ENCODE results near the gene ICA1. TPM values are rescaled to one million over a fixed set of nuclear protein-coding genes. Genes with fewer than 3 reads are reported as not detected.

ICA1 gene
- total RNA-seq, 1 donor from 2014 or later: 48.8 TPM

DNA sequence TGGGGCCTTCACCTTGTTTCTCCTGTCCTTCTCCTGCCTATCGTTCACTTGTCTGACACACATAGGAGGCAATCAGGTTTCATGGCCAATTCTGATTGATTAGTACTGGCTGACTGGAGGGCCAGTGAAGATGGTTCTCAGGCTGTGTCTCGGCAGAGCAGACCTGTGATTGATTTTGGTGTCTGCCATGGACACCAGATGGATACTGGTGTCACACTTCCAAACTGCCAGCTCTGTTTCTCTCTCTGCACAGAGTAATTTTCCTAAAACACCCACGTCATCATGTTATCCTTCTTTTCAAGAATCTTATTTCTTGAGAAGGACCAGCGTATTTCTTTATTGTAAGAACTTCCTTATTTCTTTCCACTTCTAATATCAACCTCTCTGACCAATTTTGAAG, 117.1 kb downstream of the ICA1 start:
- TF ChIP-seq, protein P1, sequence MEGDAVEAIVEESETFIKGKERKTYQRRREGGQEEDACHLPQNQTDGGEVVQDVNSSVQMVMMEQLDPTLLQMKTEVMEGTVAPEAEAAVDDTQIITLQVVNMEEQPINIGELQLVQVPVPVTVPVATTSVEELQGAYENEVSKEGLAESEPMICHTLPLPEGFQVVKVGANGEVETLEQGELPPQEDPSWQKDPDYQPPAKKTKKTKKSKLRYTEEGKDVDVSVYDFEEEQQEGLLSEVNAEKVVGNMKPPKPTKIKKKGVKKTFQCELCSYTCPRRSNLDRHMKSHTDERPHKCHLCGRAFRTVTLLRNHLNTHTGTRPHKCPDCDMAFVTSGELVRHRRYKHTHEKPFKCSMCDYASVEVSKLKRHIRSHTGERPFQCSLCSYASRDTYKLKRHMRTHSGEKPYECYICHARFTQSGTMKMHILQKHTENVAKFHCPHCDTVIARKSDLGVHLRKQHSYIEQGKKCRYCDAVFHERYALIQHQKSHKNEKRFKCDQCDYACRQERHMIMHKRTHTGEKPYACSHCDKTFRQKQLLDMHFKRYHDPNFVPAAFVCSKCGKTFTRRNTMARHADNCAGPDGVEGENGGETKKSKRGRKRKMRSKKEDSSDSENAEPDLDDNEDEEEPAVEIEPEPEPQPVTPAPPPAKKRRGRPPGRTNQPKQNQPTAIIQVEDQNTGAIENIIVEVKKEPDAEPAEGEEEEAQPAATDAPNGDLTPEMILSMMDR (IDR thresholded peaks at IDR 0.05; ENCODE audit: unreplicated experiment): no peak
- DNase-seq (ENCODE audit: low spot score, unreplicated experiment): no peak
- Mint-ChIP-seq H3K36me3 (ENCODE audit: insufficient read depth) (no peaks in the 10 kb centered on the region), H3K27me3 (no peaks in the 10 kb centered on the region), H3K4me1 (ENCODE audit: low read depth) (peaks cover 5% of the 10 kb centered on the region), H3K27ac (no peak overlapping the region), H3K4me3 (ENCODE audit: low read depth) (no peak overlapping the region), H3K9me3 (ENCODE audit: low read depth) (no peaks in the 10 kb centered on the region)

DNA sequence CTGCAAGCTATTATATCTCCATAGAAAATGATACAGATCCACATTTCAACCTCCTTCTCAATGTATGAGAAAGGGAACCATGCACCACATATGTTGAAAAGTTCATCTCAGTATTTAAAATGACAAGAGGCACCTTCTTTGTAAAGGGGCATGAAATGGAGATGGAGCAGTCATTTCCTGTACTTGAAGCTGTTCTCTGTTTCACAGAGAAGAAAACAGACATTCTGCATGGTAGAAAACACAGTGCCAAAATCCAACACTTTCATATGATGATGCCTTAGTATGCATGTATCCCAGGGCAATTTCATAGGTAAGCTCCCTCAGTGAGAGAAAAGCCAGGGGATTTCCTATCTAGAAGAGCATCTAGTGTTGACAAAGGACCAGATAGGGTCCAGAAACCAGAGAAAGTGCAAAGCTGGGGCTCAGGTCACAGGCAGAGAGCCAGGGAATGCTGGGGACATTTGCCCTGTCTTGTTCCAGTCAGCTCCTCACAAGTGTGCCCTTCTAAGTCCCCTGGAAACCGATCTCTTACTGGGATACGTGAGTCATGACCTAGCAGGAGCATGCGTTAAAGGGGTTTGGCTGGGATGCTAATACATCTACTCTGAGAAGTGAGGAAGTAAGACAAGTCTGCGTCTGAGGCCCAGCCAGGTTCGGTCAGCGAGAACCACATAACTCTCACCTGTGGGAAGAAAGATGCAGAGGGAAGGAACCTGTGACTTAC, 118.7 kb downstream of the ICA1 start:
- no peaks in the 10 kb centered on the region for H3K9me3 Mint-ChIP-seq (ENCODE audit: low read depth)
- H3K27ac Mint-ChIP-seq: no peak overlapping the region
- no peaks in the 10 kb centered on the region for H3K27me3 Mint-ChIP-seq
- DNase-seq (ENCODE audit: low spot score, unreplicated experiment): no peak
- H3K4me3 Mint-ChIP-seq (ENCODE audit: low read depth): no peak overlapping the region
- no peaks in the 10 kb centered on the region for H3K36me3 Mint-ChIP-seq (ENCODE audit: insufficient read depth)
- H3K4me1 Mint-ChIP-seq (ENCODE audit: low read depth): peaks cover 5% of the 10 kb centered on the region
- TF ChIP-seq, protein P1 (IDR thresholded peaks at IDR 0.05; ENCODE audit: unreplicated experiment): no peak

DNA sequence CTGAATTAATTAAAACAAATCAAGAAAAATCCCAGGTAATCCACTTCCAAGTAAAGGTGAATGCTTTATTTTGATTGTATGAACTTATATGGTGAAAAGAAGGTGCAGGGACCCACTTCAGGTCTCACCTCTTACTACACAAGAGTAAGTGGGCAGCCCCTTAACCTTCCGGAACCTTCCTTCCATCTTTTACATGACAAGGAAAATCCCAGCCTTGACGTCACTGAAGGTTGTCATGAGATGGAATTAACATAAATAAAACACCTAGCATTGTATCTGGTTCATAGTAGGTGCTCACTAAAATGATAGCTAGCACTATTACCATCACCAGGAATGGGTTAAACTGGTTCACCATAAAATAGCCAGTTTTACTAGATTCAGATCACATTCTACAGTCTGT, 119.5 kb downstream of the ICA1 start:
- Mint-ChIP-seq H3K36me3 (ENCODE audit: insufficient read depth) (no peaks in the 10 kb centered on the region), H3K9me3 (ENCODE audit: low read depth) (no peaks in the 10 kb centered on the region), H3K4me3 (ENCODE audit: low read depth) (no peak overlapping the region), H3K27ac (no peak overlapping the region), H3K4me1 (ENCODE audit: low read depth) (peaks cover 5% of the 10 kb centered on the region), H3K27me3 (no peaks in the 10 kb centered on the region)
- TF ChIP-seq, protein P1 (IDR thresholded peaks at IDR 0.05; ENCODE audit: unreplicated experiment): no peak
- no peak for DNase-seq (ENCODE audit: low spot score, unreplicated experiment)

DNA sequence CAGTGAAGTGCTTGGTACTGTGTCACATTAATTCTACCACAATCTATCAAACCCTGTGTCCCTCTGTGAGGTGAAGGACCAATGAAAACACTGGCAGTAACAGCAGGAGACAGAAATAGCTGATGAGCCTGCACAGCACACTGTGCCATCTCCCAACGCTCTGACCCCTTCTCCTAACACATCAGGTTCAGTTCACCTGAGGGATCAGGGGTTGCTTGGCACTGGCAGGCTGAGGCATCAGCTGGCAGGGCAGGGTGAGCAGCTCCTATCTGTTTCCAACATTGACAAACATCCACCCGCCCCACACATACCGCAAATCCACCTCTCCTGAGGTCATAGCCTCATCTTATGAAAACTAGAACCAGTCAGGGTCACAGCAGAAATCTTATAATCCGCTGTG, 120.9 kb downstream of the ICA1 start:
- H3K9me3 Mint-ChIP-seq (ENCODE audit: low read depth): no peaks in the 10 kb centered on the region
- TF ChIP-seq, protein P1 (IDR thresholded peaks at IDR 0.05; ENCODE audit: unreplicated experiment): no peak
- no peak overlapping the region for H3K27ac Mint-ChIP-seq
- H3K4me1 Mint-ChIP-seq (ENCODE audit: low read depth): peaks cover 11% of the 10 kb centered on the region
- DNase-seq (ENCODE audit: low spot score, unreplicated experiment): no peak
- no peaks in the 10 kb centered on the region for H3K36me3 Mint-ChIP-seq (ENCODE audit: insufficient read depth)
- H3K4me3 Mint-ChIP-seq (ENCODE audit: low read depth): no peak overlapping the region
- H3K27me3 Mint-ChIP-seq: no peaks in the 10 kb centered on the region

DNA sequence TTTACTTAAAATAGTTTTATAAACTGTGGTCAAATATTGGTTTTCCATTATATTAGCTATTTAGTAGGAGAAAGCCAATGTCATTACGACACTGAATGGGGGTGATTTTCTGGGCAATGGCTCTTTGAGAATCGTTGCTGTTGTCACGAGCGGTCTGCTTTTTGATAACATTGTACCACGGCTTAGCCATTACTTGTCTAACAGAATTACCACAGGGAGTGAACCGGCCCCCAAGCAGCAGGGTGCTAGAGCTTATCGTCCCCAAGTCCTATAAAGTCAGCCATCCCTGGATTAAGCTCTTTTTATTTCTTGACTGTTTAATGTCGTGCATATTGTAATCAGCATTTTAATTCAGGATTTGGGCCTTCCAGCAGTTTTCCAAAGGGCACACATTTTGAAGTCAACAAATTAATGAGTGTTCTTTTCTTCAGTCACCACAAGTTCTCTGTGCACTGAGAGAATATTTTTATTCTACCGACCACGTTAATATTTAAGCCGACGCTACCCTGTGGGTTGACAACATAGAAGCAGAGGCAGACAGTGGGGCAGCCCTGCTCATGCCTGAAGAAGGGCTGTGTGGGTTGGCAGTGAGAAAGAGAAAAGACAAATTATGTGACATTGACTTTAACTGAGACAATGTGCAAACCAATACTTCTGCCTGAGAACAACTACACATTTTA, 125.8 kb downstream of the ICA1 start:
- TF ChIP-seq, protein P1 (IDR thresholded peaks at IDR 0.05; ENCODE audit: unreplicated experiment): no peak
- Mint-ChIP-seq H3K4me1 (ENCODE audit: low read depth) (peaks cover 13% of the 10 kb centered on the region), H3K9me3 (ENCODE audit: low read depth) (no peaks in the 10 kb centered on the region), H3K4me3 (ENCODE audit: low read depth) (no peak overlapping the region), H3K27me3 (no peaks in the 10 kb centered on the region), H3K36me3 (ENCODE audit: insufficient read depth) (no peaks in the 10 kb centered on the region), H3K27ac (no peak overlapping the region)
- DNase-seq (ENCODE audit: low spot score, unreplicated experiment): no peak
